ENCODE data around the gene CABP7.

DNA sequence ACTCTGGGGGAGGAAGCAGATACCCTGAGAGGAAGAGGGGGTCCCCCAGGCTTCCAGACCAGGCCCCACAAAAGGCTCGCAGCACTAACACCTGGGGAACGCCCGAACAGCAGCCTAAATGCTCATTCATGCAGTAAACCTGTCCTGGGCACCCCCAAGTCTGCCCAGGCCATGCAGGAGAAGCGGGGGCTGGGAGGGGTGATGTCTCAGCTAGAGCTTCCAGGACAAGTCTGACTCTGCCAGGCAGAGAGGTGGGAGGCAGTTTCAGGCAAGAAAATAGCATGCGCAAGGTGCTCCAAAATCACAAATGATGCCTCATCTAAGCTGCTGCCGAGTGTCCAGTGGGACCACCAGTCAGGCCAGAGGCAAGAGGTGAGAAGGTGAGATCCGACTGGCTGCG, 14.6 kb downstream of the CABP7 start:
- no peak for TF ChIP-seq SUZ12 (IDR thresholded peaks at IDR 0.05; ENCODE audit: extremely low read depth, insufficient read depth, insufficient read length)
- TF ChIP-seq YY1 (IDR thresholded peaks at IDR 0.05; ENCODE audit: insufficient read depth, insufficient read length): no peak
- TF ChIP-seq ZNF274 (IDR thresholded peaks at IDR 0.05; ENCODE audit: low read depth, low read length): no peak

All from NT2/D1 (cell line).